Measurements from ENCODE around the gene SLC11A1.

Gene SLC11A1

DNA sequence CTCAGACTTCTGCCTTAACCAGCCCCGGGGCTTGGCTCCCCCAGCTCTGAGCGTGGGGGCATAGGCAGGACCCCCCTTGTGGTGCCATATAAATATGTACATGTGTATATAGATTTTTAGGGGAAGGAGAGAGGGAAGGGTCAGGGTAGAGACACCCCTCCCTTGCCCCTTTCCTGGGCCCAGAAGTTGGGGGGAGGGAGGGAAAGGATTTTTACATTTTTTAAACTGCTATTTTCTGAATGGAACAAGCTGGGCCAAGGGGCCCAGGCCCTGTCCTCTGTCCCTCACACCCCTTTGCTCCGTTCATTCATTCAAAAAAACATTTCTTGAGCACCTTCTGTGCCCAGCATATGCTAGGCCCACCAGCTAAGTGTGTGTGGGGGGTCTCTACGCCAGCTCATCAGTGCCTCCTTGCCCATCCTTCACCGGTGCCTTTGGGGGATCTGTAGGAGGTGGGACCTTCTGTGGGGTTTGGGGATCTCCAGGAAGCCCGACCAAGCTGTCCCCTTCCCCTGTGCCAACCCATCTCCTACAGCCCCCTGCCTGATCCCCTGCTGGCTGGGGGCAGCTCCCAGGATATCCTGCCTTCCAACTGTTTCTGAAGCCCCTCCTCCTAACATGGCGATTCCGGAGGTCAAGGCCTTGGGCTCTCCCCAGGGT, 23.1 kb downstream of the SLC11A1 start:
- peaks cover 31% of the 10 kb centered on the region for H3K36me3 ChIP-seq
- H3K27ac ChIP-seq: peak overlapping the region; percentile 59
- TF ChIP-seq, protein P1, sequence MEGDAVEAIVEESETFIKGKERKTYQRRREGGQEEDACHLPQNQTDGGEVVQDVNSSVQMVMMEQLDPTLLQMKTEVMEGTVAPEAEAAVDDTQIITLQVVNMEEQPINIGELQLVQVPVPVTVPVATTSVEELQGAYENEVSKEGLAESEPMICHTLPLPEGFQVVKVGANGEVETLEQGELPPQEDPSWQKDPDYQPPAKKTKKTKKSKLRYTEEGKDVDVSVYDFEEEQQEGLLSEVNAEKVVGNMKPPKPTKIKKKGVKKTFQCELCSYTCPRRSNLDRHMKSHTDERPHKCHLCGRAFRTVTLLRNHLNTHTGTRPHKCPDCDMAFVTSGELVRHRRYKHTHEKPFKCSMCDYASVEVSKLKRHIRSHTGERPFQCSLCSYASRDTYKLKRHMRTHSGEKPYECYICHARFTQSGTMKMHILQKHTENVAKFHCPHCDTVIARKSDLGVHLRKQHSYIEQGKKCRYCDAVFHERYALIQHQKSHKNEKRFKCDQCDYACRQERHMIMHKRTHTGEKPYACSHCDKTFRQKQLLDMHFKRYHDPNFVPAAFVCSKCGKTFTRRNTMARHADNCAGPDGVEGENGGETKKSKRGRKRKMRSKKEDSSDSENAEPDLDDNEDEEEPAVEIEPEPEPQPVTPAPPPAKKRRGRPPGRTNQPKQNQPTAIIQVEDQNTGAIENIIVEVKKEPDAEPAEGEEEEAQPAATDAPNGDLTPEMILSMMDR (IDR thresholded peaks at IDR 0.05; ENCODE audit: low read depth, low read length): no peak
- H3K4me3 ChIP-seq (ENCODE audit: low read depth, low read length): peak overlapping the region; percentile 46
- peak; percentile 38 for DNase-seq
- H3K9me3 ChIP-seq (ENCODE audit: severe bottlenecking): no peaks in the 10 kb centered on the region
- H3K27me3 ChIP-seq (ENCODE audit: insufficient read depth, low read depth, severe bottlenecking): no peaks in the 10 kb centered on the region

DNA sequence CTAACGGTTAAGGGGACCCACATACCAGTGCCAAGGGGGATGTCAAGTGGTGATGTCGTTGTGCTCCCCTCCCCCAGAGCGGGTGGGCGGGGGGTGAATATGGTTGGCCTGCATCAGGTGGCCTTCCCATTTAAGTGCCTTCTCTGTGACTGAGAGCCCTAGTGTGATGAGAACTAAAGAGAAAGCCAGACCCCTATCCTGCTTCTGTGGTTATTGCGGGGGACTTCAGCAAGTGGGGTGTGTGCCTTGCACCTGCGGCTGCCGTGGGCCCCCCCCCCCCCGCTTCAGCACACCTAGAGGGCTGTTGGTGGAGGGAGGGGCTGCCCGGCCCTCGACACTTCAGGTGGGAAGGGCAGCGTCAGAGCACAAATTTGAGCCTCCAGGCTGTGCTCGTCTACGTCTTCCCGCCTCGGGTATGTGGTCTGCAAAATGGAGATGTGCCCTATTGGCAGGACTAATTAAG, 23.7 kb downstream of the SLC11A1 start:
- Histone ChIP-seq H3K27ac (peak overlapping the region; percentile 59), H3K4me3 (ENCODE audit: low read depth, low read length) (peak overlapping the region; percentile 46), H3K9me3 (ENCODE audit: severe bottlenecking) (no peaks in the 10 kb centered on the region), H3K36me3 (peaks cover 31% of the 10 kb centered on the region), H3K27me3 (ENCODE audit: insufficient read depth, low read depth, severe bottlenecking) (no peaks in the 10 kb centered on the region)
- TF ChIP-seq, protein P1 (IDR thresholded peaks at IDR 0.05; ENCODE audit: low read depth, low read length): no peak
- no peak for DNase-seq

DNA sequence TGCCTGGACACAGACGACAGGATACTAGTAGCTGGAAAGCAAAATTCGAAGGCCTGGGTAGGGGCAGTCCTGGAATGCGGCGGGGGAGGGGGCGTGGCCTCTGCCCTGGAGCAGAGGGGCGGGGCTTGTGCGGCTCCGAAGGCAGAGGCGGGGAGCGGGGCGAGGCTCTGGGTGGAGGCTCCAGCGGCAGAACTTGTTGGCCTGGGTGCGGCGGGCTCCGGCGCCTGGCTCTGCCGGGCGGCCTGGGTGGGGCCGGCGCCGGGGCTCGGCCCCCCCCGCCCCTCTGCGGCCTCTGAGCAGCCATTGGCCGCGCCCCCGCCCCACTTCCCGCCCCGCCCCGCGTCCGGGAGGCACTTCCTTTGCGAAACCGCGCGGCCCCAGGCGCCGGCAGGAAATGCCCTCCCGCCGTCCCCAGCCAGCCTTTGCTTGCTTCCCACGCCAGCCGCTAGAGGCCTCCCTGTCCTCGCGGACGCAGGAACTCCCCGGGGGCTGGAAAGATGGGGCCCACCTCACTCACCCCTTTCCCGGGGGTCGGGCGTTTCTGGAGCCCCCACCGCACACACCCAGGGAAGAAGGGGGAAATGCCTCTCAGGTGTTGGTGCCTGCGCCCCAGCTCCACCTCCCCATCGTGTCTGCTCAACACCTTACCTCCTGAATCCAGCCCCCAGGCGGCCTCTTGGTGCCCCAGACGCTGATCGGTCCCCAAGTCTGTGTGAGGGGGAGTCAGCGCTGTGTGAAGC, 24.3 kb downstream of the SLC11A1 start:
- Histone ChIP-seq H3K9me3 (ENCODE audit: severe bottlenecking) (no peaks in the 10 kb centered on the region), H3K27ac (peak overlapping the region; percentile 87), H3K27me3 (ENCODE audit: insufficient read depth, low read depth, severe bottlenecking) (no peaks in the 10 kb centered on the region), H3K36me3 (peaks cover 30% of the 10 kb centered on the region), H3K4me3 (ENCODE audit: low read depth, low read length) (peak overlapping the region; percentile 46)
- TF ChIP-seq, protein P1 (IDR thresholded peaks at IDR 0.05; ENCODE audit: low read depth, low read length): peak; percentile 86
- DNase-seq: peak; percentile 97

DNA sequence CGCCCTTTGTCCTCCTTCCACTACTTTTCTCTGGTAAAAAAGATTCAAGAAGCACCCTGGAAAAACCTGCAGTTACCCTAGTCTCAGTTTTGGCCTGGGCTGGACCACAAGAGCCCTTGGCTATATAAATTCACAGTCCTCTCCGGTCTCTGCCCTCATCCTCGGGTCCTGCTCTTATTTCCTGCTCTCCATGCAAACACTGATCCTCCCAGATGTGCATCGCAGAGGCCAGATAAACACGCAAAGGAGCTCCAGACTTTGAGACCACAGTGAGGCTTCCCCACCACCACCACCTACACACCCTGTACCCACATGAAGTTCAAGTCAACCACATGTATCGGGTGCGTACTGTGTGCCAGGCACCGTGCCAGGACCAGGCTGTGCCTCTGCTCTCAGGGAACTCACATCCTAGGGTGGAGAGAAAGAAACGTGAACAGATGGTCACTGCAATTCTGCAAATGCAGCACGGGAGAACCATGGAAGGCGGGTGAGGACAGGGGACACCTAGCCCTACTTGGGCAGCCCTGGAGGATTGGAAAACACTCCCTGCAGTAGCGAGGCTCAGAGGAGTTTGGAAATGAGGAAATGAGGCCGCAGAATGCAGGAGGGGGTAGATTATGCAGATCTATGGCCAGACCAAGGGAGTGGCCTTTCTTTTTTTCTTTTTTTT, 25.0 kb downstream of the SLC11A1 start:
- Histone ChIP-seq H3K36me3 (peaks cover 23% of the 10 kb centered on the region), H3K4me3 (ENCODE audit: low read depth, low read length) (peak overlapping the region; percentile 45), H3K27me3 (ENCODE audit: insufficient read depth, low read depth, severe bottlenecking) (no peaks in the 10 kb centered on the region), H3K27ac (peak overlapping the region; percentile 87), H3K9me3 (ENCODE audit: severe bottlenecking) (no peaks in the 10 kb centered on the region)
- TF ChIP-seq, protein P1 (IDR thresholded peaks at IDR 0.05; ENCODE audit: low read depth, low read length): no peak
- DNase-seq: peak; percentile 70

DNA sequence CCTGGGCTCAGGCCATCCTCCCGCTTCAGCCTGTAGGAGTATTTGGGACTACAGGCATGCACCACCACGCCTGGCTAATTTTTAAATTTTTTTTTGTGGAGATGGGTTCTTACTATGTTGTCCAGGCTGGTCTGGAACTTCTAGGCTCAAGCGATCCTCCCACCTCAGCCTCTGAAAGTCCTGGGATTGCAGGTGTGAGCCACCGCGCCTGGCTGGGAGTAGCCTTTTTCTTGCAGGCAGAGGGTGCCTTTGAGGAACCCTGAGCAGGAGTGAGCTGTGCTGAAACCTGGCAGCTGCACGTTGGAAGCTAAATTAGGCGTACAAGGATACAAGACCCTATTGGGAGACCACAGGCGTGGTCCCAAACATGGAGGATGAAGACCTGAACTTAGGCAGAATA, 25.6 kb downstream of the SLC11A1 start:
- peak overlapping the region; percentile 45 for H3K4me3 ChIP-seq (ENCODE audit: low read depth, low read length)
- no peaks in the 10 kb centered on the region for H3K27me3 ChIP-seq (ENCODE audit: insufficient read depth, low read depth, severe bottlenecking)
- peaks cover 18% of the 10 kb centered on the region for H3K36me3 ChIP-seq
- TF ChIP-seq, protein P1 (IDR thresholded peaks at IDR 0.05; ENCODE audit: low read depth, low read length): no peak
- no peaks in the 10 kb centered on the region for H3K9me3 ChIP-seq (ENCODE audit: severe bottlenecking)
- H3K27ac ChIP-seq: peak overlapping the region; percentile 87
- no peak for DNase-seq

Measured in WERI-Rb-1 (cell line).